HUES6 (cell line): ENCODE measurements around the gene MMP12.
"Not testable (repeated sequence)": the region's sequence is repeated elsewhere in the genome, so short reads cannot be mapped to it uniquely, and the experiment has no call there.

Experiments
- H3K27ac ChIP-seq: 2 replicates; pipeline ENCODE4 v1.7.0; 2013; ENCODE audit warnings: low read depth, mild to moderate bottlenecking, low read length, inconsistent platforms
- H3K27me3 ChIP-seq: 2 replicates; pipeline ENCODE4 v1.6.1; 2013; ENCODE audit warnings: low read length; ENCODE audit not compliant: control insufficient read depth, insufficient read depth
- H3K36me3 ChIP-seq: 2 replicates; pipeline ENCODE4 v1.6.1; 2013; ENCODE audit warnings: low read length; ENCODE audit not compliant: control insufficient read depth, insufficient read depth
- H3K4me1 ChIP-seq: 2 replicates; pipeline ENCODE4 v1.6.1; 2013; ENCODE audit warnings: low read length; ENCODE audit not compliant: control insufficient read depth, insufficient read depth
- H3K4me3 ChIP-seq: 2 replicates; pipeline ENCODE4 v1.5.1; 2013; ENCODE audit warnings: low read depth, low read length
- H3K9ac ChIP-seq: one replicate; pipeline ENCODE4 v1.6.1; 2013; ENCODE audit warnings: mild to moderate bottlenecking, low read length
- H3K9me3 ChIP-seq: 2 replicates; pipeline ENCODE4 v1.6.1; 2013; ENCODE audit warnings: low read depth, low read length; ENCODE audit not compliant: control insufficient read depth, insufficient read depth

The MMP12 gene

DNA sequence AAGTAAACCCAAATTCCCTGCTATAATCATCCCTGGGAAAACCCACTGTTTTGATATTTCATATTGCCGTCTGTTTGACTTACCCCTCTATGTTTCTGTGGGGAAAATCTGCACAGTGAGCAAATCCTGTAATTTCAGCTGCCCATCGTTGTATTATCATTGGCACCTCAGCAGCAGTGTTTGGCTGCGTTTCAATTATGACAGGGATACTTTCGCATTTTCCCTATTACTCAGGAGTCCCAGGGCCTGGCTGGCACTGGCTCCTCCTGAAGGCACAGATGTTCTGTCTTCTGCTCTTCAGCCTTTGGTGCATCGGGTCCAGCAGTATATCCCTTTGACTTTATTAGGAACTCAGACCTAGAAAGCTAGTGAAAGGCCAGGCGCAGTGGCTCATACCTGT lies 12.2 kb upstream of the MMP12 start:
- Histone ChIP-seq H3K27ac (no peak overlapping the region), H3K9ac (no peak overlapping the region), H3K4me1 (no peaks in the 10 kb centered on the region)

DNA sequence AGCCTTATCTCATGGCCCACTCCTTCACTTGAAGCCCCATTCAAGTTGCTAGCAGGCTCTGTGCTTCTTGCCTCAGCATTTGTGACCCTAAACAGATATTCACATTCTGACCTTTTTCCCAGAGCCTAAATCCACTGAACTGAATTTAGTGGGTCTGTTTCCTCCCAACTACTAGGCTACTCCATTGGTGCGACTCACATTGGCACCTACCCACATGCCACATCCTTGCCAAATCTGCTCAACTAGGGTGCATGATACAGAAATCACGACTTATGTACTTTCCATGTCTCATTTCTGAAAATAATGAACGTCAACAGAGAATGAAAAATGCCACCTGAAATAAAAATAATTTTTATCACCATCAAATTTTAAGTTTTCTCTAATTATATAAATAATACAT lies 8.4 kb upstream of the MMP12 start:
- Histone ChIP-seq H3K27ac (no peak overlapping the region), H3K4me3 (no peak overlapping the region), H3K9ac (no peak overlapping the region), H3K27me3 (no peaks in the 10 kb centered on the region), H3K9me3 (no peaks in the 10 kb centered on the region), H3K4me1 (no peaks in the 10 kb centered on the region), H3K36me3 (no peaks in the 10 kb centered on the region)

More for the DNA sequence above, 12.2 kb upstream of the MMP12 start:
- H3K4me3 ChIP-seq, result no peak overlapping the region
- no peaks in the 10 kb centered on the region for H3K9me3 ChIP-seq
- no peaks in the 10 kb centered on the region for H3K27me3 ChIP-seq
- no peaks in the 10 kb centered on the region for H3K36me3 ChIP-seq

- H3K27ac ChIP-seq, result no peak overlapping the region
- no peaks in the 10 kb centered on the region for H3K4me1 ChIP-seq
- H3K9me3 ChIP-seq, result no peaks in the 10 kb centered on the region
- no peak overlapping the region for H3K9ac ChIP-seq
- no peak overlapping the region for H3K4me3 ChIP-seq
- H3K27me3 ChIP-seq, result no peaks in the 10 kb centered on the region
- no peaks in the 10 kb centered on the region for H3K36me3 ChIP-seq
Observed at GRCh38 chr11:102882389-102883024, 7.7 kb upstream of the MMP12 start.

DNA sequence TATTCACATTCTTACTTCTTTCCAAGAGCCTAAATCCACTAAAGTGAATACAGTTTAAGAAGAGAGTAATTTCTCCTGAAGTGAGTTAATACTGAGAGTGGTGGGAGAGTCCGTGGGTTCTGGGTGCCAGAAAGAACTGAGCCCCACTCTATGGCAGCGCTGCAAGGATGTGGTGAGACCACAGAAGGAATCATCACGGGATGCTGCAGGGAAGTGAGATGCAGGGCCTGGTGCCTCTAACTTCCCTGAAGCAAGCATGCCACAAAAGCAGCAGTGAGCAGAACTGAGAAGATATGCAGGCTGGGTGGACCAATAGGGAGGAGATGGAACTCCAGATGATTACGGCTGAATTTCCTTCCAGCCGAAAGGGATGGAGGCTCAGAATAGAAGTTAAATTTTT lies 5.0 kb upstream of the MMP12 start:
- Histone ChIP-seq H3K9me3 (no peaks in the 10 kb centered on the region), H3K36me3 (no peaks in the 10 kb centered on the region)

DNA sequence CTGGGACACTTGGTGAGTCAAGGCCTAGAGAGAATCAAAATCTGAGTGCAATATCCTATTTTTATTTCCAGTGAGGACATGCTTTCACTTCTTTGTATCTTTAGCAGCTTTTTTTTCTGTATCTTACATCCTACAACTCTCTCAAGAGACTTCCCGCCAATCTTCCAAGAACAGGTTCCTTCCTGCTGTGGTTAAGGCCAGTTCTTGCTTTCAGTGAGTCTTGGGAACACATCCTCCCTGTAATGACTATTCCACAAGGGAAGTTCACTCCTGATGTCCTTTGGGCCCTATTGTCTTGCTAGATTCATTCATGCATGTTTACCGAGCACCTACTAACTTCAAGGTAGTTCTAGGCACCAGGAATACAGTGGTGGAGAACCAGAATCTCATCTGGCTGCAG lies 3.8 kb upstream of the MMP12 start:
- Histone ChIP-seq H3K27me3 (no peaks in the 10 kb centered on the region), H3K27ac (no peak overlapping the region), H3K9me3 (no peaks in the 10 kb centered on the region), H3K9ac (no peak overlapping the region), H3K36me3 (no peaks in the 10 kb centered on the region), H3K4me3 (no peak overlapping the region), H3K4me1 (no peaks in the 10 kb centered on the region)

More for the DNA sequence above, 5.0 kb upstream of the MMP12 start:
- Histone ChIP-seq H3K9ac (no peak overlapping the region), H3K4me3 (no peak overlapping the region), H3K27me3 (no peaks in the 10 kb centered on the region), H3K27ac (no peak overlapping the region), H3K4me1 (no peaks in the 10 kb centered on the region)

- not testable (repeated sequence) for H3K27ac ChIP-seq, H3K27me3 ChIP-seq, H3K4me1 ChIP-seq, H3K9me3 ChIP-seq, H3K36me3 ChIP-seq, H3K9ac ChIP-seq, H3K4me3 ChIP-seq
Observed at GRCh38 chr11:102869354-102869964, 5.3 kb downstream of the MMP12 start.

- H3K4me3 ChIP-seq, result no peak overlapping the region
- H3K9me3 ChIP-seq, result no peaks in the 10 kb centered on the region
- no peaks in the 10 kb centered on the region for H3K27me3 ChIP-seq
- H3K9ac ChIP-seq, result no peak overlapping the region
- H3K4me1 ChIP-seq, result no peaks in the 10 kb centered on the region
- H3K36me3 ChIP-seq, result no peaks in the 10 kb centered on the region
- H3K27ac ChIP-seq, result no peak overlapping the region
Observed at GRCh38 chr11:102868339-102868738, 6.4 kb downstream of the MMP12 start.

- H3K4me1 ChIP-seq, result no peaks in the 10 kb centered on the region
- no peaks in the 10 kb centered on the region for H3K36me3 ChIP-seq
- no peak overlapping the region for H3K4me3 ChIP-seq
- H3K27me3 ChIP-seq, result no peaks in the 10 kb centered on the region
- no peak overlapping the region for H3K27ac ChIP-seq
- no peak overlapping the region for H3K9ac ChIP-seq
- no peaks in the 10 kb centered on the region for H3K9me3 ChIP-seq
Observed at GRCh38 chr11:102864724-102865123, 10.1 kb downstream of the MMP12 start.

DNA sequence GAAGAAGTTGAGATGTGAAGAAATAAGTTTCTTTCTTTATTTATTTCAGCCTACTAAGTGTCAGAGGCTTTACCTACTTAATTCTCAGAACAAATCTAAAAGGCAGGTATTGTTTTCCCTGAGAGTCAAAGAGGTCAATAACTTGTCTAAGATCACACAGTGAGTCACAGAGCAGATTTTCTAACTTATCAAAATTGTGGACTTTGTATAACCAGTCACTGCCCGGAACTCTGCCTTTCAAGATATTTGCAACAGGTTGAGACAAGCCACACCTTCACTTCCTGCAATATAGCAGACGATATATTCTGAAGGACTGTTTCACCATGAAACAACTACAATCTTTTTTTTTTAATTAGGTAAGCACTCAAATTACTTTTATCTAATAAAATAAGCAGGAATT lies 20.8 kb downstream of the MMP12 start:
- Histone ChIP-seq H3K9me3 (no peaks in the 10 kb centered on the region), H3K27me3 (no peaks in the 10 kb centered on the region), H3K27ac (no peak overlapping the region), H3K9ac (no peak overlapping the region), H3K36me3 (no peaks in the 10 kb centered on the region), H3K4me3 (no peak overlapping the region), H3K4me1 (no peaks in the 10 kb centered on the region)

GRCh38 chr11:102853055-102853454 lies 21.7 kb downstream of the MMP12 start:
- Histone ChIP-seq H3K4me3 (no peak overlapping the region), H3K4me1 (no peaks in the 10 kb centered on the region), H3K36me3 (no peaks in the 10 kb centered on the region), H3K27me3 (no peaks in the 10 kb centered on the region), H3K27ac (no peak overlapping the region), H3K9ac (no peak overlapping the region), H3K9me3 (no peaks in the 10 kb centered on the region)

- Histone ChIP-seq H3K4me1 (no peaks in the 10 kb centered on the region), H3K9ac (no peak overlapping the region), H3K9me3 (no peaks in the 10 kb centered on the region), H3K27me3 (no peaks in the 10 kb centered on the region), H3K36me3 (no peaks in the 10 kb centered on the region), H3K27ac (no peak overlapping the region), H3K4me3 (no peak overlapping the region)
Observed at GRCh38 chr11:102850973-102851745, 23.6 kb downstream of the MMP12 start.
